Pons (tissue), 1 donor: ENCODE data around the gene ZBTB20.

Source experiments
- DNase-seq: peaks from one replicate; pipeline ENCODE4 v3.0.0-alpha.2; 2016; ENCODE audit warnings: low spot score

ZBTB20 gene

GRCh38 chr3:115087512-115087911, 59.6 kb downstream of the ZBTB20 start:
- no peak for DNase-seq

- DNase-seq: peak; percentile 39
Observed at GRCh38 chr3:115086344-115086743, 60.7 kb downstream of the ZBTB20 start.

- peak; percentile 66 for DNase-seq
Observed at GRCh38 chr3:115085197-115085865, 61.8 kb downstream of the ZBTB20 start.

- no peak for DNase-seq
Observed at GRCh38 chr3:115084686-115085085, 62.4 kb downstream of the ZBTB20 start.

- DNase-seq: no peak
Observed at GRCh38 chr3:115082260-115082659, 64.8 kb downstream of the ZBTB20 start.

- DNase-seq: no peak
Observed at GRCh38 chr3:115081444-115081843, 65.6 kb downstream of the ZBTB20 start.

GRCh38 chr3:115077501-115078250, 69.4 kb downstream of the ZBTB20 start:
- no peak for DNase-seq

GRCh38 chr3:115074502-115074901, 72.6 kb downstream of the ZBTB20 start:
- DNase-seq: no peak

GRCh38 chr3:115072265-115073021, 74.6 kb downstream of the ZBTB20 start:
- DNase-seq: no peak

- DNase-seq: peak; percentile 93
Observed at GRCh38 chr3:115071601-115072000, 75.5 kb downstream of the ZBTB20 start.

- DNase-seq: peak; percentile 69
Observed at GRCh38 chr3:115071166-115071565, 75.9 kb downstream of the ZBTB20 start.

GRCh38 chr3:115068799-115069198, 78.3 kb downstream of the ZBTB20 start:
- DNase-seq: no peak

- DNase-seq: peak; percentile 71
Observed at GRCh38 chr3:115062412-115062956, 84.6 kb downstream of the ZBTB20 start.

- DNase-seq: peak; percentile 99
Observed at GRCh38 chr3:115062009-115062408, 85.1 kb downstream of the ZBTB20 start.

- peak; percentile 41 for DNase-seq
Observed at GRCh38 chr3:115052906-115053305, 94.2 kb downstream of the ZBTB20 start.

GRCh38 chr3:115042351-115042750, 104.7 kb downstream of the ZBTB20 start:
- DNase-seq: no peak

GRCh38 chr3:115040673-115041286, 106.3 kb downstream of the ZBTB20 start:
- peak; percentile 52 for DNase-seq

GRCh38 chr3:115040246-115040645, 106.8 kb downstream of the ZBTB20 start:
- DNase-seq: no peak

GRCh38 chr3:115038817-115039216, 108.3 kb downstream of the ZBTB20 start:
- no peak for DNase-seq

GRCh38 chr3:115022835-115023398, 124.2 kb downstream of the ZBTB20 start:
- DNase-seq: no peak

GRCh38 chr3:115022199-115022598, 124.9 kb downstream of the ZBTB20 start:
- DNase-seq: no peak

- DNase-seq: peak; percentile 83
Observed at GRCh38 chr3:115021061-115021460, 126.0 kb downstream of the ZBTB20 start.
